HEK293T (cell line): ENCODE measurements around the gene VWC2.

Experiments used
- ARNT ChIP-seq: fragments of 450-650 bp; IDR thresholded peaks from 2 replicates; pipeline ENCODE4 v1.6.1; 2017; ENCODE audit warnings: mild to moderate bottlenecking
- BHLHE40 ChIP-seq: fragments of 450-650 bp; IDR thresholded peaks from 2 replicates; pipeline ENCODE4 v1.6.1; 2016; ENCODE audit warnings: mild to moderate bottlenecking, moderate library complexity, borderline replicate concordance
- ELF4 ChIP-seq: fragments of 450-650 bp; IDR thresholded peaks from 2 replicates; pipeline ENCODE4 v1.6.1; 2017; ENCODE audit warnings: antibody characterized with exemption
- FOXA1 ChIP-seq: fragments of 450-650 bp; IDR thresholded peaks from 2 replicates; pipeline ENCODE4 v1.6.1; 2016; ENCODE audit warnings: mild to moderate bottlenecking
- FOXM1 ChIP-seq: fragments of 450-650 bp; IDR thresholded peaks from 2 replicates; pipeline ENCODE4 v1.6.1; 2017; ENCODE audit warnings: mild to moderate bottlenecking, borderline replicate concordance
- HDGF ChIP-seq: fragments of 450-650 bp; IDR thresholded peaks from 2 replicates; pipeline ENCODE4 v1.6.1; 2017; ENCODE audit warnings: antibody characterized with exemption, borderline replicate concordance
- LEF1 ChIP-seq: fragments of 450-650 bp; IDR thresholded peaks from 2 replicates; pipeline ENCODE4 v1.6.1; 2017; ENCODE audit warnings: mild to moderate bottlenecking, borderline replicate concordance
- NFRKB ChIP-seq: fragments of 450-650 bp; IDR thresholded peaks from 2 replicates; pipeline ENCODE4 v1.6.1; 2016; ENCODE audit warnings: mild to moderate bottlenecking, moderate library complexity
- PKNOX1 ChIP-seq: fragments of 450-650 bp; IDR thresholded peaks from 2 replicates; pipeline ENCODE4 v1.6.1; 2016
- SP1 ChIP-seq: fragments of 450-650 bp; IDR thresholded peaks from 2 replicates; pipeline ENCODE4 v1.6.1; 2017
- SUZ12 ChIP-seq: fragments of 450-650 bp; IDR thresholded peaks from 2 replicates; pipeline ENCODE4 v1.6.1; 2016; ENCODE audit warnings: mild to moderate bottlenecking
- TARDBP ChIP-seq: fragments of 450-650 bp; IDR thresholded peaks from 2 replicates; pipeline ENCODE4 v1.6.1; 2016
- ZNF384 ChIP-seq: fragments of 450-650 bp; IDR thresholded peaks from 2 replicates; pipeline ENCODE4 v1.6.1; 2016

GRCh38 chr7:49875336-49875735 lies 101.9 kb downstream of the VWC2 start:
- TF ChIP-seq HDGF, result no peak
- no peak for TF ChIP-seq SP1
- TF ChIP-seq ZNF384, result no peak
- no peak for TF ChIP-seq TARDBP
- no peak for TF ChIP-seq NFRKB
- no peak for TF ChIP-seq ARNT
- no peak for TF ChIP-seq FOXM1
- TF ChIP-seq FOXA1, result no peak
- no peak for TF ChIP-seq BHLHE40
- no peak for TF ChIP-seq LEF1
- TF ChIP-seq PKNOX1, result no peak
- no peak for TF ChIP-seq SUZ12
- TF ChIP-seq ELF4, result no peak
